Nephron progenitor cell (in vitro differentiated cells): ENCODE results near the gene CAGE1.

Source experiments
- DNase-seq: peaks from one replicate; pipeline ENCODE4 v3.0.0; 2021
- H3K27ac Mint-ChIP-seq: 2 replicates; pipeline ENCODE4 v1.8.0; 2021; ENCODE audit warnings: mild to moderate bottlenecking, moderate library complexity, mixed read lengths
- H3K27me3 Mint-ChIP-seq: 2 replicates; pipeline ENCODE4 v1.8.0; 2021; ENCODE audit warnings: mild to moderate bottlenecking, low read depth, mixed read lengths; ENCODE audit not compliant: poor library complexity
- H3K36me3 Mint-ChIP-seq: 2 replicates; pipeline ENCODE4 v1.8.0; 2021; ENCODE audit warnings: low read depth, mixed read lengths
- H3K4me1 Mint-ChIP-seq: 2 replicates; pipeline ENCODE4 v1.8.0; 2021; ENCODE audit warnings: mixed read lengths
- H3K4me3 Mint-ChIP-seq: 2 replicates; pipeline ENCODE4 v1.8.0; 2021; ENCODE audit warnings: mild to moderate bottlenecking, moderate library complexity, mixed read lengths
- H3K9me3 Mint-ChIP-seq: 2 replicates; pipeline ENCODE4 v1.8.0; 2021; ENCODE audit warnings: mild to moderate bottlenecking, moderate library complexity, mixed read lengths
- TF ChIP-seq, protein P1 (sequence below): fragments of 200-600 bp; sonication (generic); IDR thresholded peaks from 2 replicates; pipeline ENCODE4 v1.5.0; 2021; ENCODE audit warnings: antibody characterized with exemption

CAGE1 gene

DNA sequence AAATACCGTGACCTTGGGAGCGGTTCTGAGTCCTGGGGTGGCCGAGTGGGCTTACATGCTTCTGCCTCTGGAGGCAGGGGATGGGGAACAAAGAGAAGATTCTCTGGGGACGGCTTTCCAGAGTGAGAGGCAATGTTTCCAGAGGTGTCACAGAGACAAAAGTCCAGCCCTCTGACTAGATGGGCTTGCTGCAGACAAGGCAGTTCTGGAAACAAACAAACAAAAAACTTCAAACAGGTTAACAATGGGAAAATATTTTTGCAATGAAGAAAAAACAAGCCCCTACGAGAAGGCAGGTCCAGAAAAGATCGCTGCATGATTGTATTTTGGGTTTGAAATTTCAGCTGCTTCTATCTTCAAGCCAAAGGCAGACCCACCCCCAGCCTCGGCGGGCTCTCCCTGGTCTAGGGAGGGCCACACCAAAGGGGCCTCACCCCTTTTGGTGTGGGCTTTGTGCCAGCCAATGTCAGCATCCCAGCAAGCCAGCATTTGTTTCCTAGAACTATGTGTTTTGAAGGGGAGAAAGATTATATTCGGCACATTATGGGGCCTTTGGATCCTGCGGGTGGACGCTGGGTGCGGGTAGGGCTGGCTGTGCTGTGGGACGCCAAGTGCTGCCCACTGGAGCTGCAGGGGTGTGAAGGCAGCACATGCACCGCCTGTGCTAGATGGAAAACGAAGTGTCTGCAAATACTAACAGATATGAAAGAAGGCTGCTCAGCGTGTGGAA is 43.0 kb upstream of the CAGE1 start:
- peaks cover 17% of the 10 kb centered on the region for H3K9me3 Mint-ChIP-seq
- H3K4me1 Mint-ChIP-seq = peaks cover 30% of the 10 kb centered on the region
- H3K27me3 Mint-ChIP-seq = peaks cover 6% of the 10 kb centered on the region
- H3K27ac Mint-ChIP-seq = peak overlapping the region; percentile 91
- no peak overlapping the region for H3K4me3 Mint-ChIP-seq
- DNase-seq = no peak
- TF ChIP-seq, protein P1, sequence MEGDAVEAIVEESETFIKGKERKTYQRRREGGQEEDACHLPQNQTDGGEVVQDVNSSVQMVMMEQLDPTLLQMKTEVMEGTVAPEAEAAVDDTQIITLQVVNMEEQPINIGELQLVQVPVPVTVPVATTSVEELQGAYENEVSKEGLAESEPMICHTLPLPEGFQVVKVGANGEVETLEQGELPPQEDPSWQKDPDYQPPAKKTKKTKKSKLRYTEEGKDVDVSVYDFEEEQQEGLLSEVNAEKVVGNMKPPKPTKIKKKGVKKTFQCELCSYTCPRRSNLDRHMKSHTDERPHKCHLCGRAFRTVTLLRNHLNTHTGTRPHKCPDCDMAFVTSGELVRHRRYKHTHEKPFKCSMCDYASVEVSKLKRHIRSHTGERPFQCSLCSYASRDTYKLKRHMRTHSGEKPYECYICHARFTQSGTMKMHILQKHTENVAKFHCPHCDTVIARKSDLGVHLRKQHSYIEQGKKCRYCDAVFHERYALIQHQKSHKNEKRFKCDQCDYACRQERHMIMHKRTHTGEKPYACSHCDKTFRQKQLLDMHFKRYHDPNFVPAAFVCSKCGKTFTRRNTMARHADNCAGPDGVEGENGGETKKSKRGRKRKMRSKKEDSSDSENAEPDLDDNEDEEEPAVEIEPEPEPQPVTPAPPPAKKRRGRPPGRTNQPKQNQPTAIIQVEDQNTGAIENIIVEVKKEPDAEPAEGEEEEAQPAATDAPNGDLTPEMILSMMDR = no peak
- H3K36me3 Mint-ChIP-seq = peaks cover 6% of the 10 kb centered on the region

DNA sequence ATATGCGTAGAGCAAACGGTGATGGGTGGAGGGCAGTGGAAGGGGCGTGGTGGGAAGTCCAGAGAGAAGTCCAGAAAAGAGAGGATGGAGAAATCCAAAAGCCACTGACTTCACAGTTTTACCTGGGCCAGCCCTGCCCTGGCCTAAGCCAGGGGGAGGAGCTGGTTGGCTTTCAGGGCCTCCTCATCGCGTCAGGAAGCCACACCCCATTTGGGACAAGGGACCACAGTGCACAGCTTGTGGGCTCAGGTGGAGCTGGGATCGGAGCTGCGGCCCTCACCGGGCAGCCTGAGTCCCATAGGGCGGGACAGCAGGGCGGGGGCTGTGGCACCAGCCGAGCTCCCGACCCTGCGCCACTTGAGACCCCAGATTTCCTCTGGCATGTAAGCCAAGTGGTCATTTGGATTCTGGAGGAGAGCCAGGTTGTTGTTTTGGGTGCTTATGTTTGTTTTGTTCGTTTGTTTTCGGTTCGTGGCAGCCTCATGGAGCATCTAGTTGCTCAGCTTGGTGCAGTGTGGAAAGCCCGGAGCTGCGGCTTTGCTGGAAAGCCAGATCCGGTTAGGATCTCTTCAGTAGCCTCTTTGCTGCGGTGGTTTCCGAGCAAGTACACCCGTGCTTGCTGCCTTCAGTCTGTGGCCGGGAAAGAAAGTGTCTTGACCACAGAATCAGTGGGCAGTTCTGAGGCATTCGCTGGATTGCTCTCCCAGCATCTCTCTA is 42.3 kb upstream of the CAGE1 start:
- Mint-ChIP-seq H3K27ac (peak overlapping the region; percentile 91), H3K4me3 (no peak overlapping the region), H3K36me3 (peaks cover 6% of the 10 kb centered on the region), H3K4me1 (peaks cover 30% of the 10 kb centered on the region), H3K9me3 (peaks cover 17% of the 10 kb centered on the region), H3K27me3 (peaks cover 6% of the 10 kb centered on the region)
- no peak for DNase-seq
- TF ChIP-seq, protein P1 = no peak

DNA sequence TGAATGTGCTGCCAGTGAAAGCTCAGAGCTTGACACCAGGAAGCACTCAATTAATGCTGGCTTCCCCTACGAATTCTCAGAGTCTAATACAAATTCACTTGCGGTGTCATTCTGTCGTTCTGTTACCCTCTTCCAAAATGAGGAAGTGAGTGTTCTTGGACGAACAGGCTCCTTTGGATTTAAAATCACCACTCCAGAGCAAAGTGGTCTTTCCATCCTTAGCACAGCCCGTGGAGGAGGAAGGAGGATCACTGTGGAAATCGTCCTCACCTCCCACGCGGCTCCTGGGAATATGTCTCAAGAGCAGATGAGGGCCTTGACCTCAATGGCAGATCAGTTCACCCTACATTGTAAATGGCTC is 41.8 kb upstream of the CAGE1 start:
- DNase-seq = no peak
- H3K27me3 Mint-ChIP-seq = peaks cover 6% of the 10 kb centered on the region
- H3K9me3 Mint-ChIP-seq = peaks cover 20% of the 10 kb centered on the region
- no peak overlapping the region for H3K4me3 Mint-ChIP-seq
- TF ChIP-seq, protein P1 = no peak
- peaks cover 30% of the 10 kb centered on the region for H3K4me1 Mint-ChIP-seq
- peaks cover 6% of the 10 kb centered on the region for H3K36me3 Mint-ChIP-seq
- peak overlapping the region; percentile 80 for H3K27ac Mint-ChIP-seq

DNA sequence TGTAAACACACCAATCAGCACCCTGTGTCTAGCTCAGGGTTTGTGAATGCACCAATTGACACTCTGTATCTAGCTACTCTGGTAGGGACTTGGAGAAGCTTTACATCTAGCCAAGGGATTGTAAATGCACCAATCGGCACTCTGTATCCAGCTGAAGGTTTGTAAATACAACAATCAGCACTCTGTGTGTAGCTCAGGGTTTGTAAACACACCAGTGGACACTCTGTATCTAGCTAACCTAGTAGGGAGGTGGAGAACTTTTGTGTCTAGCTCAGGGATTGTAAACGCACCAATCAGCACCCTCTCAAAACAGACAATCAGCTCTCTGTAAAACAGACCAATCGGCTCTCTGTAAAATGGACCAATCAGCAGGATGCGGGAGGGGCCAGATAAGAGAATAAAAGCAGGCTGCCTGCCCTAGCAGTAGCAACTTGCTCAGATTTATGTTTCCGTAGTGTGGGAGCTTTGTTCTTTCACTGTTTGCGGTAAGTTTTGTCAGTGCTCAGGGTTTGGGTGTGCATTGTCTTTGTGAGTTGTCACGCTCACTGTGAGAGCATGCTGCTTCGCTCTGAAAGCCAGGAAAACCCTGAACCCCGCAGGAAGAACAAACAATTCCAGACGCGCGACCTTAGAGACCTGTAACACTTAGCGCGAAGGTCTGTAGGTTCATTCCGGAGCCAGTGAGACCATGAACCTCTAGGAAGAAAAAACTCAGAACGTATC is 37.1 kb upstream of the CAGE1 start:
- peaks cover 6% of the 10 kb centered on the region for H3K9me3 Mint-ChIP-seq
- TF ChIP-seq, protein P1 = no peak
- H3K4me3 Mint-ChIP-seq = no peak overlapping the region
- peak overlapping the region; percentile 96 for H3K27ac Mint-ChIP-seq
- H3K36me3 Mint-ChIP-seq = no peaks in the 10 kb centered on the region
- peaks cover 10% of the 10 kb centered on the region for H3K4me1 Mint-ChIP-seq
- no peak for DNase-seq
- H3K27me3 Mint-ChIP-seq = peaks cover 2% of the 10 kb centered on the region

DNA sequence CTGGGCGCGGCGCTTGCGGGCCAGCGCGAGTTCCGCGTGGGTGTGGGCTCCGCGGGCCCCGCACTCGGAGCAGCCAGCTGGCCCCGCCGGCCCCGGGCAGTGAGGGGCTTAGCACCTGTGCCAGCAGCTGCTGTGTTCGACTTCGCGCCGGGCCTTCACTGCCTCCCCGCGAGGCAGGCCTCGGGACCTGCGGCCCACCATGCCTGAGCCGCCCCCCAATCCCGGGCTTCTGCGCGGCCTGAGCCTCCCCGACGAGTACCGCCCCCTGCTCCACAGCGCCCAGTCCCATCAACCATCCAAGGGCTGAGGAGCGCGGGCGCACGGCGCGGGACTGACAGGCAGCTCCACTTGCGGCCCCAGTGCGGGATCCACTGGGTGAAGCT is 36.3 kb upstream of the CAGE1 start:
- H3K36me3 Mint-ChIP-seq = peaks cover 5% of the 10 kb centered on the region

More for the DNA sequence above, 36.3 kb upstream of the CAGE1 start:
- Mint-ChIP-seq H3K9me3 (peaks cover 6% of the 10 kb centered on the region), H3K27ac (no peak overlapping the region), H3K4me1 (peaks cover 2% of the 10 kb centered on the region), H3K27me3 (no peaks in the 10 kb centered on the region), H3K4me3 (no peak overlapping the region)
- no peak for DNase-seq
- TF ChIP-seq, protein P1 = no peak
